Mesenchymal stem cell (in vitro differentiated cells and primary cell): Measurements from ENCODE around the gene ZBTB16.
A peak's percentile ranks its signal among the peaks of the same experiment; 100 is the strongest.
"Not testable (repeated sequence)": the region's sequence is repeated elsewhere in the genome, so short reads cannot be mapped to it uniquely, and the experiment has no call there.

Experiments used
- DNase-seq: peaks from one replicate; pipeline ENCODE4 v3.0.0-alpha.2; 2013
- H2AFZ ChIP-seq: one replicate; pipeline ENCODE4 v1.6.1; 2013; ENCODE audit warnings: low read depth, mild to moderate bottlenecking, control low read depth, inconsistent platforms, low read length, moderate library complexity
- H2AK5ac ChIP-seq: 2 replicates; pipeline ENCODE4 v1.6.1; 2013; ENCODE audit warnings: low read length, moderate library complexity, mild to moderate bottlenecking, inconsistent platforms; ENCODE audit not compliant: severe bottlenecking
- H2BK120ac ChIP-seq: one replicate; pipeline ENCODE4 v1.6.1; 2013; ENCODE audit warnings: low read depth, mild to moderate bottlenecking, inconsistent platforms, low read length, moderate library complexity
- H2BK12ac ChIP-seq, 2 experiments: one replicate each; pipeline ENCODE4 v1.6.1; 2013; ENCODE audit warnings: inconsistent platforms in 2 of 2, low read length in 2 of 2, mild to moderate bottlenecking in 2 of 2, moderate library complexity in 2 of 2, control low read depth in 1 of 2
- H2BK15ac ChIP-seq: one replicate; pipeline ENCODE4 v1.6.1; 2013; ENCODE audit warnings: mild to moderate bottlenecking, low read depth, inconsistent platforms; ENCODE audit not compliant: poor library complexity, severe bottlenecking
- H2BK5ac ChIP-seq: 2 replicates; pipeline ENCODE4 v1.6.1; 2013; ENCODE audit warnings: low read depth, mild to moderate bottlenecking, low read length, control low read depth, inconsistent platforms; ENCODE audit not compliant: poor library complexity, severe bottlenecking
- H3K14ac ChIP-seq, 2 experiments: one replicate each; pipeline ENCODE4 v1.6.1; 2013; ENCODE audit warnings: inconsistent platforms in 2 of 2, low read length in 2 of 2, control low read depth in 1 of 2, mild to moderate bottlenecking in 1 of 2, moderate library complexity in 1 of 2
- H3K18ac ChIP-seq, 2 experiments: one replicate each; pipeline ENCODE4 v1.6.1; 2013; ENCODE audit warnings: inconsistent platforms in 2 of 2, low read length in 2 of 2, control low read depth in 1 of 2, low read depth in 1 of 2, mild to moderate bottlenecking in 1 of 2
- H3K23ac ChIP-seq, 2 experiments: one replicate each; pipeline ENCODE4 v1.6.1; 2013; ENCODE audit warnings: inconsistent platforms in 2 of 2, low read length in 2 of 2, mild to moderate bottlenecking in 2 of 2, moderate library complexity in 2 of 2, control low read depth in 1 of 2
- H3K27ac ChIP-seq: 2 replicates; pipeline ENCODE4 v1.5.1; 2013; ENCODE audit warnings: mild to moderate bottlenecking, moderate library complexity, low read length, control low read depth, inconsistent platforms; ENCODE audit not compliant: poor library complexity, severe bottlenecking
- H3K27me3 ChIP-seq, 2 experiments: 2 replicates each; pipeline versions ENCODE4 v1.6.1 to v1.7.0; 2013; ENCODE audit warnings: low read length in 2 of 2, mild to moderate bottlenecking in 2 of 2, moderate library complexity in 2 of 2, control low read depth in 1 of 2, inconsistent platforms in 1 of 2; ENCODE audit not compliant: control insufficient read depth in 1 of 2, insufficient read depth in 1 of 2
- H3K36me3 ChIP-seq, 2 experiments: 2 replicates each; pipeline versions ENCODE4 v1.6.1 to v1.7.0; 2013; ENCODE audit warnings: low read length in 2 of 2, control low read depth in 1 of 2, inconsistent platforms in 1 of 2, low read depth in 1 of 2, mild to moderate bottlenecking in 1 of 2; ENCODE audit not compliant: insufficient read depth in 2 of 2, control insufficient read depth in 1 of 2
- H3K4ac ChIP-seq, 2 experiments: one replicate each; pipeline ENCODE4 v1.6.1; 2013; ENCODE audit warnings: inconsistent platforms in 2 of 2, low read length in 2 of 2, mild to moderate bottlenecking in 2 of 2, moderate library complexity in 2 of 2, control low read depth in 1 of 2, low read depth in 1 of 2
- H3K4me1 ChIP-seq: 2 replicates; pipeline ENCODE4 v1.6.1; 2013; ENCODE audit warnings: low read depth, low read length, control low read depth; ENCODE audit not compliant: control insufficient read depth, insufficient read depth
- H3K4me2 ChIP-seq: 2 replicates; pipeline ENCODE4 v1.6.1; 2013; ENCODE audit warnings: low read length, mild to moderate bottlenecking, inconsistent platforms; ENCODE audit not compliant: poor library complexity, severe bottlenecking
- H3K4me3 ChIP-seq, 2 experiments: 2 replicates each; pipeline versions ENCODE4 v1.5.1 to v1.7.0; 2013; ENCODE audit warnings: low read length in 2 of 2, mild to moderate bottlenecking in 2 of 2, control low read depth in 1 of 2, low read depth in 1 of 2; ENCODE audit not compliant: insufficient read depth in 1 of 2
- H3K79me1 ChIP-seq: replicated peaks from 2 replicates; pipeline ENCODE4 v1.6.1; 2013; ENCODE audit warnings: mild to moderate bottlenecking, control low read depth, low read length, inconsistent platforms; ENCODE audit not compliant: poor library complexity, severe bottlenecking
- H3K9ac ChIP-seq: 2 replicates; pipeline ENCODE4 v1.7.0; 2013; ENCODE audit warnings: mild to moderate bottlenecking, low read length, moderate library complexity
- H3K9me3 ChIP-seq: 2 replicates; pipeline ENCODE4 v1.7.0; 2013; ENCODE audit warnings: mild to moderate bottlenecking, low read length; ENCODE audit not compliant: control insufficient read depth
- H4K8ac ChIP-seq: one replicate; pipeline ENCODE4 v1.6.1; 2013; ENCODE audit warnings: inconsistent platforms, mild to moderate bottlenecking, low read length, moderate library complexity
- H4K91ac ChIP-seq: one replicate; pipeline ENCODE4 v1.6.1; 2013; ENCODE audit warnings: mild to moderate bottlenecking, low read length, inconsistent platforms
- WGBS: methylation state at CpG from one replicate; pipeline ENCODE4 v1.1.7; 2013; ENCODE audit warnings: mixed read lengths; 5-methylcytosine and 5-hydroxymethylcytosine counted together

The ZBTB16 gene

DNA sequence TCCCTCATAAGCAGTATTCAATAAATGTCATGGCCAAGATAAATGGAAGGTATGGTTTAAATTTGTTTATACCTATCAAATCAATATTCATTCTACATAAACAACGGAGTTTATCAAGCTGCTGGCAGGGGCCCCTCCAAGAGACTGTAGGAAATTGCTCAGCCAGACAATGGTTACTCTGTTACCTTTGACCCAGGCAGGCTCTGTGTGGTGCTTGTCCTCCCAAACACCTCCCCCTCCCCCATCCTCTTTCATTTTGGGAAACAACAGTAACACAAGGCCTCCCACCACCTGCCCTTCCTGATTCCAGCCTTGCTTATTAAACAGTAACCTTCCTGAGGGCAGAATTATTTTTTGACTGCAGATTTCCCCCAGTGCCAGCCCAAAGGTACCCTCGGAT, 10.5 kb upstream of the ZBTB16 start:
- Histone ChIP-seq H4K8ac (no peak overlapping the region), H3K36me3 (no peaks in the 10 kb centered on the region), H3K23ac (no peak overlapping the region), H3K27ac (no peak overlapping the region), H3K9ac (no peak overlapping the region), H2AK5ac (no peak overlapping the region), H3K18ac (no peak overlapping the region), H3K79me1 (no peaks in the 10 kb centered on the region), H4K91ac (no peak overlapping the region), H3K4me3 (no peak overlapping the region), H3K9me3 (no peaks in the 10 kb centered on the region), H2BK15ac (no peak overlapping the region), H2BK12ac (no peak overlapping the region), H3K4me2 (no peak overlapping the region), H2BK5ac (no peak overlapping the region), H2AFZ (no peak overlapping the region), H3K4me1 (no peaks in the 10 kb centered on the region), H3K14ac (no peak overlapping the region), H2BK120ac (no peak overlapping the region), H3K4ac (no peak overlapping the region), H3K27me3 (peaks cover 44 to 45% of the 10 kb centered on the region in 2 experiments)
- no peak for DNase-seq
- 69% methylated on average over 2 of the region's 2 CpGs for WGBS

DNA sequence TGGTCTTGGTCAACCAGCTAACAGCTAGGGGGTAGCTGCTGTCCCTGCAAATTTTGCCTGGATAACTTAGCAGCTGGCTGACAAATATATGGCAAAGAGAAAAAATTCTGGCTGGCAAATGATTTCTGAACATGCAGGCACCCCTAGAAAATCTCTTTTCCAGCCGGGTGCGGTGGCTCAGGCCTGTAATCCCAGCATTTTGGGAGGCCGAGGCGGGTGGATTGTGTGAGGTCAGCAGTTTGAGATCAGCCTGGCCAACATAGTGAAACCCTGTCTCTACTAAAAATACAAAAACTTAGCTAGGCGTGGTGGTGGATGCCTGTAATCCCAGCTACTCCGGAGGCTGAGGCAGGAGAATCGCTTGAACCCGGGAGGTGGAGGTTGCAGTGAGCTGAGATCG, 9.7 kb upstream of the ZBTB16 start:
- H4K8ac ChIP-seq, H2BK12ac ChIP-seq, H3K36me3 ChIP-seq, H3K4me2 ChIP-seq, H3K18ac ChIP-seq, H3K79me1 ChIP-seq, H2BK5ac ChIP-seq, H3K23ac ChIP-seq, H2BK120ac ChIP-seq, H2AK5ac ChIP-seq, H3K4me1 ChIP-seq, H2AFZ ChIP-seq, H3K9me3 ChIP-seq, H3K4me3 ChIP-seq, H3K4ac ChIP-seq, H3K14ac ChIP-seq, H3K9ac ChIP-seq, H4K91ac ChIP-seq, DNase-seq, H3K27ac ChIP-seq, H2BK15ac ChIP-seq: not testable (repeated sequence)
- WGBS: 93% methylated on average over 8 of the region's 9 CpGs
- peaks cover 44 to 45% of the 10 kb centered on the region in 2 experiments for H3K27me3 ChIP-seq

DNA sequence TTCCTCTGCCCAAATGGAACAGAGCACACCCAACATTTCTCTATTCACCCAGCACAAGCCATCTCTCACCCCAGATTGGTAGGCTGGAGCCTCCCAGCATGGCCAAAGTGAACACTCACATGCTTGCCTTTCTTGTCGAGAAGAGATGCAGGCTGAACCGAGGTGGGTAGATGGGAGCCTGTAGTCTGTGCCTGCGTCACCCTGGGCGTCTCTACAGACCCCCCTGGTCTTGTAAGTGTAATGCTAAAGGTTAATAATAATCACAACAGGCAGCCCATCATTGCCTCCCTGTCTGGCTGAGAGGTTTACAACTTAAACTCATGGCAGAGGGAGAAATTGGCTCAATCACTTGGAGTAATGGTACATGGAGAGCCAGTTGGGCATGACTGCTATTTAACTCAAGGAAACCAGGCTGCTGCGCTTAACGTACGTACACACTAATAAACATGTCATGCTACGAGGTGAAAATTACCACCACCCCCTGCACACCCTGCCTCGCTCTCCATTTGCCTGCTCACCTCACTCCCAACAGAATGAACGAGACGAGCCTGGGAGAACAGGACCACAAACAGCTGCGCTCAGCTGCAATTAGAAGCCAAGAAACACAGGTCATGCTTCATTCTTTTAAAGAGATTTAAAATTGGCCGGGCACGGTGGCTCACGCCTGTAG, 9.1 kb upstream of the ZBTB16 start:
- Histone ChIP-seq H3K23ac (no peak overlapping the region), H3K27ac (no peak overlapping the region), H3K4me1 (no peaks in the 10 kb centered on the region), H3K9ac (no peak overlapping the region), H3K36me3 (no peaks in the 10 kb centered on the region), H2BK5ac (no peak overlapping the region), H3K79me1 (no peaks in the 10 kb centered on the region), H3K27me3 (peaks cover 42 to 45% of the 10 kb centered on the region in 2 experiments), H2AK5ac (no peak overlapping the region), H4K8ac (peak overlapping the region; percentile 17), H2BK15ac (no peak overlapping the region), H4K91ac (no peak overlapping the region), H3K4me3 (no peak overlapping the region), H3K4me2 (no peak overlapping the region), H3K14ac (no peak overlapping the region), H3K9me3 (no peaks in the 10 kb centered on the region), H3K4ac (no peak overlapping the region), H2BK12ac (no peak overlapping the region), H3K18ac (no peak overlapping the region), H2BK120ac (no peak overlapping the region), H2AFZ (no peak overlapping the region)
- 45% methylated on average over 12 of the region's 15 CpGs for WGBS
- no peak for DNase-seq

DNA sequence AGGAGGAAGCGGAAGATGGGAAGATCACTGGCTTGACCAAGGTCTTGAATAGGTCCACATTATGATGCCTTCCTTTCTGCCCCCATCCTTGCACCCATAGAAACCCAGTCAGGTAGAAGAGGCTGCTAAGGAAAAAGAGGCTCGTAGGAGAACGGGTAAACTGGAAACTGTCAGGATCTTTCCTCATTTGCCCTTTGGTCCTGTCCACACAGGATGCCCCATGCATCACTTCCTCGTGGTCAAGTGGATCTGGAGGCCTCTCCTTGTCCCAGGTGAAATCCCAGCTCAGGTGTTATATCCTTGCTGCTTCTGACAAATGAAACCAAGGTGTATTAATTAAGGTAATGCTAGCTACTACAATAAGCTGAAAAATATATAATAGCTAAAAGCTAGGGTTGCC, 8.0 kb upstream of the ZBTB16 start:
- H3K36me3 ChIP-seq: no peaks in the 10 kb centered on the region
- no peak overlapping the region for H3K23ac ChIP-seq
- no peak overlapping the region for H3K4me3 ChIP-seq
- H3K14ac ChIP-seq: no peak overlapping the region
- H3K4ac ChIP-seq: no peak overlapping the region
- no peak overlapping the region for H2BK12ac ChIP-seq
- H3K27me3 ChIP-seq: peaks cover 50 to 55% of the 10 kb centered on the region in 2 experiments
- DNase-seq: no peak
- H2BK120ac ChIP-seq: no peak overlapping the region
- no peaks in the 10 kb centered on the region for H3K79me1 ChIP-seq
- WGBS: 88% methylated on average over 4 of the region's 4 CpGs
- H2AK5ac ChIP-seq: no peak overlapping the region
- no peak overlapping the region for H3K4me2 ChIP-seq
- no peak overlapping the region for H3K18ac ChIP-seq
- no peak overlapping the region for H3K27ac ChIP-seq
- H2AFZ ChIP-seq: no peak overlapping the region
- H3K9ac ChIP-seq: no peak overlapping the region
- H3K9me3 ChIP-seq: no peaks in the 10 kb centered on the region
- no peak overlapping the region for H4K8ac ChIP-seq
- no peak overlapping the region for H2BK5ac ChIP-seq
- H2BK15ac ChIP-seq: no peak overlapping the region
- no peaks in the 10 kb centered on the region for H3K4me1 ChIP-seq
- no peak overlapping the region for H4K91ac ChIP-seq
